GM12864 (cell line): ENCODE results near the gene KDM4B.
A peak's percentile ranks its signal among the peaks of the same experiment; 100 is the strongest.

Experiments used
- DNase-seq: peaks from one replicate; pipeline ENCODE4 v3.0.0-alpha.2; 2011; ENCODE audit warnings: low read depth
- H3K4me3 ChIP-seq: 2 replicates; pipeline ENCODE4 v1.5.1; 2011; ENCODE audit warnings: mild to moderate bottlenecking, low read depth, low read length, control low read depth
- TF ChIP-seq, protein P1 (sequence below): IDR thresholded peaks from 2 replicates; pipeline ENCODE4 v1.5.1; 2011; ENCODE audit warnings: low read depth, mild to moderate bottlenecking, moderate library complexity, low read length, control low read depth, inconsistent platforms; ENCODE audit errors: missing control alignments

KDM4B gene

DNA sequence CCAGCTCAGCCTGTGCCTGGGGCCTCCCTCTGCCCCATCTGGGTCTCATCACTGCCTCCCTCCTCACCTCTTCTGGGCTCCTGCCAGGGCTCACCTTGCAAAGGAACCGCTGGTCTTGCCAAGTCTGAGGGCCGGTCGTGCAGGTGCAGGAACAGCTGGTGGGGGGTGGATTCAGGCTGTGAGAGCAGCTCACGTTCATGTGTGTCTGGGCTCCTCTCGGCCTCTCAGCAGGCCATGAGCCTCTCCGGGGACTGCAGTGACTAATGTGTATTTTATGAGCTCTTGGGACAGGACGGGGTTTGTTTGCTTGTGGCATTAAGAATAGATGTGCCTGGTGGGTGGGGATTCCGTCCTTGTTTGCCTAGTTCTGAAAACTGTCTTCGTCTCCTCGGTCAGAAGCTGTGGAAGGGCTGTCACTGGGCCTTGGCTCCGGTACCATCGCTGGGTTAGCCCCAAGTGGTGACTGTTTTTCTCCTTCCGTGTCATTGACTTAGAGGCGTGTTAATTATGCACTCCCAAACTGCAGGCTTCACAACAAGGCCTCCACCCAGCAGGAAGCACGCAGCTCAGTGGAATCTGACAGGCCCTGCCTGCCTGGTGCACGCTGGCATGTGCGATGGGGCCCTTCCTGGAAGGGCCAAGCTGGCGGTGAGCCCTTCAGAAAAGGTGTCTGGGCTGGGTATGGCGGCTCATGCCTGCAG, 77.6 kb downstream of the KDM4B start:
- no peak overlapping the region for H3K4me3 ChIP-seq
- TF ChIP-seq, protein P1, sequence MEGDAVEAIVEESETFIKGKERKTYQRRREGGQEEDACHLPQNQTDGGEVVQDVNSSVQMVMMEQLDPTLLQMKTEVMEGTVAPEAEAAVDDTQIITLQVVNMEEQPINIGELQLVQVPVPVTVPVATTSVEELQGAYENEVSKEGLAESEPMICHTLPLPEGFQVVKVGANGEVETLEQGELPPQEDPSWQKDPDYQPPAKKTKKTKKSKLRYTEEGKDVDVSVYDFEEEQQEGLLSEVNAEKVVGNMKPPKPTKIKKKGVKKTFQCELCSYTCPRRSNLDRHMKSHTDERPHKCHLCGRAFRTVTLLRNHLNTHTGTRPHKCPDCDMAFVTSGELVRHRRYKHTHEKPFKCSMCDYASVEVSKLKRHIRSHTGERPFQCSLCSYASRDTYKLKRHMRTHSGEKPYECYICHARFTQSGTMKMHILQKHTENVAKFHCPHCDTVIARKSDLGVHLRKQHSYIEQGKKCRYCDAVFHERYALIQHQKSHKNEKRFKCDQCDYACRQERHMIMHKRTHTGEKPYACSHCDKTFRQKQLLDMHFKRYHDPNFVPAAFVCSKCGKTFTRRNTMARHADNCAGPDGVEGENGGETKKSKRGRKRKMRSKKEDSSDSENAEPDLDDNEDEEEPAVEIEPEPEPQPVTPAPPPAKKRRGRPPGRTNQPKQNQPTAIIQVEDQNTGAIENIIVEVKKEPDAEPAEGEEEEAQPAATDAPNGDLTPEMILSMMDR, result no peak
- no peak for DNase-seq

DNA sequence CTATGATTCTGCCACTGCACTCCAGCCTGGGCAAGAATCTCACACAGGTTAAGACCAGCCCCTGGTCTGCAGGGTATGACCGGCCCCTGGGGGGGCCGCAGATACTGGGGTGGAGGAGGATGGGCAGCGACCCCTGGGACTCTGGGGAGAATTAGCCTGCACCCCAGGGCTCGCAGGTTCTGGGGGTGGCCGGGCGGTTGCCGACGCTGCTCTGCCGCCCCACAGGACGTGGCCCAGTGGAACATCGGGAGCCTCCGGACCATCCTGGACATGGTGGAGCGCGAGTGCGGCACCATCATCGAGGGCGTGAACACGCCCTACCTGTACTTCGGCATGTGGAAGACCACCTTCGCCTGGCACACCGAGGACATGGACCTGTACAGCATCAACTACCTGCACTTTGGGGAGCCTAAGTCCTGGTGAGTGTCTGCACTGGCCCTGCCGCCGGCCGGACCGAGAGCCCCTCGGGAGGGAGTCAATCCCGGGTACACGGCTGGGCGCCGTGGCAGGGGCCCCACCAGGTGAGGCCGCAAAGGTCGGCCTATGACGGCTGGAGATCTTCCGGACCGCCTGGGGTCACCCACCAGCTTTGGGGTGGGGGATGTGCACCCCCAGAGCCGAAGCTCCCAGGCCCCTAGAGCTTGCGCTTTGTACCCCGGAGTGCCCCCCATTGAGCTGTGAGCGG, 78.5 kb downstream of the KDM4B start:
- TF ChIP-seq, protein P1, result no peak
- DNase-seq, result no peak
- no peak overlapping the region for H3K4me3 ChIP-seq

DNA sequence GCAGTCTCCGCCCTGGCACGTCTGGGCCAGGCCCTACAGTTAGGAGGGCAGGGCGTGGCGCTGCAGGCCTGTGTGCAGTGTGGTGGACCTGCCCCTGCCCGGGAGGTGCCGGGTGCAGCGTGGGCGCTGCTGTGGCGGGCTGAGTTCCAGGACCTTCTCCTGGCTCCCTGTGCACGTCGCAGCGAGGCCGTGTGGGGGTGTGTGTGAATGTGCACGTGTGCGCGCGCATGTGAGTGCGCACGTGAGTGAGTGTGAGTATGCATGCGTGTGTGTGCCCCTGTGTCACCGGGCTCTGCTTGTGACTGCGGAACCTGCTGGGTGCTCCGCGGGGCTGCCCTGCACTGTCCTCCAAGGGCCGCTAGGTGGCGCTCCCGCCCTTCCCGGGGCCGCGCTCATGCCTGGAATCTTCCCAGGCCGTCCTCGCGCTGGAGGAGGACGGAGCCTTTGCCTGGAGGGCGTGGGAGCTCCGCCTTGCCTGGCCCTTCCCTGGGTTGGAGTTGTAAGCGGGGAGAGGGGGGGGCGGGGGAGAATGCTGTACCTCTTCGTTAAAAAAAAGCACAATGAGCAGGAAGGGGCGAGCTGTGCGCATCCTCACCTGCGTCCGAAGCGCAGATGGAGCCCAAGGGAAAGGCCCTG, 79.3 kb downstream of the KDM4B start:
- no peak overlapping the region for H3K4me3 ChIP-seq
- TF ChIP-seq, protein P1, result peak; percentile 98
- no peak for DNase-seq

DNA sequence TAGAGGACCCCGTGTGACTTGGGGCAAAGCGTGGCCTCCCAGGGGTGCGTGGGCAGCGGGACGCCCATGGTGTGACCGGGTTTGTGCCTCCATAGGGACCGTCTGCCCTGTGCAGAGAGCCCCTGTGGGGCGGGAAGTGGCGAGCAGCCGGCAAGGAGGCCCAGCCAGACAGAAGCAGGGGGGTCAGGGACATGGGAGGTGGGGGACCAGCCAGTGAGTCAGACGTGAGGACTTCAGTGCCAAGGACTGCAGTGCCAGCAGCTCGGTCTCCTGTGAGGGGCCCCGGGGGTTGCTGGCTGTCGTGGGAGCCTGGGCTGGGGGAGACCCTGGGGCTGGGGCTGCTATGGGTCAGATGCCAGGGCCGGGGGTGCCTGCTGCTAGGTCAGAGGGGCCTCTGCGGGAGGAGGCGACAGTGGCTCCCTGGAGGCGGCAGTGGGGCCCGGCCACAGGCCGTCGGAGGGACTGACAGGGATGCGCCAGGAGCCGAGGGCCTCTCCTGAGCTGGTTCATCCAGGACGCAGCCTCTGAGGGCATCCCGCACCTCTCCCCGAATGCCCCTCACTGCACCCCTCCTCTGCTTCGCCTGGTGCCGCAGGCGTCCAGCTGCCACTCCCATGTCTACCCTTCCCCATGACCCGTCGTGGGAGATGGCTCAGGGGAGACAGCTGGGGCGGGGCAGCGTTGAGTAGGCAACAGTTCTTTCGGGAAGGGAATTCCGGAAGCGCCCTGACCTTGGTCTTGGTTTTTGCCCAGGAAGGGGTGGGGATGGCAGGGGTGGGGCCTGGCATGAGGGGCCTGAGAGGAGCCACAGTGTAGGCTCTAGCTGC, 80.0 kb downstream of the KDM4B start:
- TF ChIP-seq, protein P1, result no peak
- DNase-seq, result no peak
- no peak overlapping the region for H3K4me3 ChIP-seq

DNA sequence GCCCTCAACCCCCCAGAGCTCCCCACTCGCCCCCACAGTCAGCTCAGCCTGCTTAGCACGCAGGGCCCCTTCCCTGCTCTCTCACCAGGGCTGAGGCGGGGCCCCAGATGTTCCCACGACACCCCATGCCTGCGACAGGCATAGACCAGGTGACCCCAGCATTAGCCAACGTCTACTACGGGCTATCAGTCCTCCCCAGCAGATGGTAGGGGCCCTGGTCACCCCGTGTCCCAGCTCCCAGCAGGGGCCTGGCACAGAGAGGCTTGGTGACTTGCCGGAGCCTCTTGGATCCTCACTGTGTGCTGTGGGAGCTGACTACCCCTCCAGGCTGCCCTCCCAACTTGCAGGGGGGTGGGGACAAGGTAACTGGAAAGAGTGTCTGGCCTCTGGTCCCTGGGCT, 80.6 kb downstream of the KDM4B start:
- TF ChIP-seq, protein P1, result no peak
- DNase-seq, result no peak

DNA sequence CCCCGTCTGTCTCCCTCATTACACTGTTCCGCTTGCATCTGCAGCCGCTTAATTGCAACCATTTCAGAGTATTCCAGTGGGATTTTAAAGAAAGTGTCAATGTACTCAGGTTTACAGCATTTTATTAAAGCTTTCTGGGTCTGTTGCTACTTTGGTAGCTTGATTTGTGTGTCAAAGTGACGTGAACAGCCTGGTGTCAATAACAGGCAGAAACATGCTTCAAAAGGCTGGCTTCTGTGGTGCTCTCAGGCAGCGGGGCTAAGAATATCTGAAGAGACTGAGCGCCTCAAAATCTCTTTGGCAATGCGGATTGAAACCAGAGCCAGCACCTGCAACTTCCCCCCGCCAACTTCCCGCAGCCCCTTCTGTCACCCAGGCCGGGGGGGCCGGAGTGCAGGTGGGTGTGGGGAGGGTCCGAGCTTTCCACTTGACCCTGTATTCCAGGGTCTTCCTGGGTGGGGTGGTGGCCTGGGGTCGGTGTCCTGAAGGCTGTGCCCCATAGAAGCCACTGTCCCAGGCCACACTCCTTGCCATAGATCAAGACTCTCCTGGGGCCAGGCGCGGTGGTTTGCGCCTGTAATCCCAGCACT, 81.2 kb downstream of the KDM4B start:
- TF ChIP-seq, protein P1, result no peak
- DNase-seq, result no peak
- H3K4me3 ChIP-seq, result no peak overlapping the region

More for the DNA sequence above, 80.6 kb downstream of the KDM4B start:
- H3K4me3 ChIP-seq, result no peak overlapping the region
